Measurements from ENCODE around the gene MAGEB2. TPM values are rescaled to one million over a fixed set of nuclear protein-coding genes. Genes with fewer than 3 reads are reported as not detected.

The MAGEB2 gene
- polyA plus RNA-seq, 5 donors: not detected

Other genes starting within 250 kb of the MAGEB2 start
- gene MAGEB3, start 15.1 kb downstream of the MAGEB2 start, polyA plus RNA-seq (ENCODE audit: insufficient read depth in 1 of 5, insufficient read length in 5 of 5, low replicate concordance in 1 of 5): not detected
- not detected for gene MAGEB4, start 26.4 kb downstream of the MAGEB2 start, polyA plus RNA-seq (ENCODE audit: insufficient read depth in 1 of 5, insufficient read length in 5 of 5, low replicate concordance in 1 of 5)
- gene MAGEB1, start 31.6 kb downstream of the MAGEB2 start, polyA plus RNA-seq (ENCODE audit: insufficient read depth in 1 of 5, insufficient read length in 5 of 5, low replicate concordance in 1 of 5): not detected
- gene NR0B1, start 93.8 kb downstream of the MAGEB2 start, polyA plus RNA-seq (ENCODE audit: insufficient read depth in 1 of 5, insufficient read length in 5 of 5, low replicate concordance in 1 of 5): under 1 TPM in 4 of 5 donors, not detected in 1; 0.07 to 0.65 (median 0.40) TPM